Measurements from ENCODE around the gene CACTIN. TPM values are rescaled to one million over a fixed set of nuclear protein-coding genes. Genes with fewer than 3 reads are reported as not detected.

Gene CACTIN
- total RNA-seq, 1 donor from 2014 or later = 26.7 TPM

GRCh38 chr19:3646336-3647092 lies 19.9 kb upstream of the CACTIN start:
- Histone ChIP-seq H3K79me2 (ENCODE audit: insufficient read depth, low read length) (no peaks in the 10 kb centered on the region), H3K27me3 (ENCODE audit: insufficient read depth, low read length) (no peaks in the 10 kb centered on the region), H3K9ac (ENCODE audit: low read length) (no peak overlapping the region), H3K4me2 (ENCODE audit: low read length) (no peak overlapping the region), H3K9me3 (ENCODE audit: insufficient read depth, low read depth, low read length) (no peaks in the 10 kb centered on the region), H2AFZ (ENCODE audit: low read depth, low read length) (no peak overlapping the region), H3K4me3 (ENCODE audit: insufficient read depth, low read depth, low read length) (no peak overlapping the region), H4K20me1 (ENCODE audit: insufficient read depth, low read length) (peaks cover 3% of the 10 kb centered on the region), H3K27ac (ENCODE audit: low read depth, low read length) (no peak overlapping the region), H3K4me1 (ENCODE audit: insufficient read depth, low read length) (peaks cover 5% of the 10 kb centered on the region), H3K36me3 (ENCODE audit: insufficient read depth, low read length) (no peaks in the 10 kb centered on the region)
- Mint-ChIP-seq H3K9me3 (ENCODE audit: unreplicated experiment) (no peaks in the 10 kb centered on the region), H3K27ac (ENCODE audit: unreplicated experiment) (no peak overlapping the region), H3K4me3 (ENCODE audit: unreplicated experiment) (no peak overlapping the region), H3K27me3 (ENCODE audit: low read depth, unreplicated experiment) (no peaks in the 10 kb centered on the region), H3K4me1 (ENCODE audit: low read depth, unreplicated experiment) (no peaks in the 10 kb centered on the region), H3K36me3 (ENCODE audit: low read depth, unreplicated experiment) (peaks cover 8% of the 10 kb centered on the region)
- DNase-seq (ENCODE audit: low read depth) (no peak), FAIRE-seq (no peak)
- TF ChIP-seq, protein P1, sequence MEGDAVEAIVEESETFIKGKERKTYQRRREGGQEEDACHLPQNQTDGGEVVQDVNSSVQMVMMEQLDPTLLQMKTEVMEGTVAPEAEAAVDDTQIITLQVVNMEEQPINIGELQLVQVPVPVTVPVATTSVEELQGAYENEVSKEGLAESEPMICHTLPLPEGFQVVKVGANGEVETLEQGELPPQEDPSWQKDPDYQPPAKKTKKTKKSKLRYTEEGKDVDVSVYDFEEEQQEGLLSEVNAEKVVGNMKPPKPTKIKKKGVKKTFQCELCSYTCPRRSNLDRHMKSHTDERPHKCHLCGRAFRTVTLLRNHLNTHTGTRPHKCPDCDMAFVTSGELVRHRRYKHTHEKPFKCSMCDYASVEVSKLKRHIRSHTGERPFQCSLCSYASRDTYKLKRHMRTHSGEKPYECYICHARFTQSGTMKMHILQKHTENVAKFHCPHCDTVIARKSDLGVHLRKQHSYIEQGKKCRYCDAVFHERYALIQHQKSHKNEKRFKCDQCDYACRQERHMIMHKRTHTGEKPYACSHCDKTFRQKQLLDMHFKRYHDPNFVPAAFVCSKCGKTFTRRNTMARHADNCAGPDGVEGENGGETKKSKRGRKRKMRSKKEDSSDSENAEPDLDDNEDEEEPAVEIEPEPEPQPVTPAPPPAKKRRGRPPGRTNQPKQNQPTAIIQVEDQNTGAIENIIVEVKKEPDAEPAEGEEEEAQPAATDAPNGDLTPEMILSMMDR (IDR thresholded peaks at IDR 0.05; ENCODE audit: insufficient read depth, low read depth, low read length) = no peak
- TF ChIP-seq EZH2 (IDR thresholded peaks at IDR 0.05; ENCODE audit: insufficient read depth, low read length) = no peak

- Histone ChIP-seq H3K9ac (ENCODE audit: low read length) (no peak overlapping the region), H3K27me3 (ENCODE audit: insufficient read depth, low read length) (no peaks in the 10 kb centered on the region), H3K79me2 (ENCODE audit: insufficient read depth, low read length) (no peaks in the 10 kb centered on the region), H2AFZ (ENCODE audit: low read depth, low read length) (no peak overlapping the region), H4K20me1 (ENCODE audit: insufficient read depth, low read length) (peaks cover 3% of the 10 kb centered on the region), H3K4me3 (ENCODE audit: insufficient read depth, low read depth, low read length) (no peak overlapping the region), H3K27ac (ENCODE audit: low read depth, low read length) (no peak overlapping the region), H3K9me3 (ENCODE audit: insufficient read depth, low read depth, low read length) (no peaks in the 10 kb centered on the region), H3K36me3 (ENCODE audit: insufficient read depth, low read length) (no peaks in the 10 kb centered on the region), H3K4me1 (ENCODE audit: insufficient read depth, low read length) (peaks cover 5% of the 10 kb centered on the region), H3K4me2 (ENCODE audit: low read length) (no peak overlapping the region)
- no peak for TF ChIP-seq EZH2 (IDR thresholded peaks at IDR 0.05; ENCODE audit: insufficient read depth, low read length)
- TF ChIP-seq, protein P1 (IDR thresholded peaks at IDR 0.05; ENCODE audit: insufficient read depth, low read depth, low read length) = no peak
- H3K9me3 Mint-ChIP-seq (ENCODE audit: unreplicated experiment) = no peaks in the 10 kb centered on the region
- no peak overlapping the region for H3K4me3 Mint-ChIP-seq (ENCODE audit: unreplicated experiment)
- no peak for FAIRE-seq
- H3K27me3 Mint-ChIP-seq (ENCODE audit: low read depth, unreplicated experiment) = no peaks in the 10 kb centered on the region
- no peaks in the 10 kb centered on the region for H3K4me1 Mint-ChIP-seq (ENCODE audit: low read depth, unreplicated experiment)
- no peak overlapping the region for H3K27ac Mint-ChIP-seq (ENCODE audit: unreplicated experiment)
- peaks cover 3% of the 10 kb centered on the region for H3K36me3 Mint-ChIP-seq (ENCODE audit: low read depth, unreplicated experiment)
- DNase-seq (ENCODE audit: low read depth) = no peak
Measured at GRCh38 chr19:3645726-3646125, 19.1 kb upstream of the CACTIN start.

DNA sequence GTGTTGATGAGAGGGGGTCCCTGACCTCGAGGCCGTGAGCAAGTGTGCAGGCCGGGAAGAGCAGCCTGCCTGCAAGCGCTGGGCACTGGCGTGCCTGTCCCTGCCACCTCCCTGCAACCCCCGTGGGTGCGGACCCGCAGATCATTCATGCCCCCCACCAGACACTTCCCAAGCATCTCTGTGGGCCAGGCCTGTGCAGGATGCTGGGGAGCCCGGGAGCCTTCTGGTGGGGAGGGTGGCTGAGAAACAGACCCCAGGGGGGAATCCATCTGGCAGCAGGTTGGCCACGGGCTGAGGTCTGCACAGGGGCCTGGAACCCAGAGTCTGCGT lies 18.4 kb upstream of the CACTIN start:
- TF ChIP-seq, protein P1 (IDR thresholded peaks at IDR 0.05; ENCODE audit: insufficient read depth, low read depth, low read length) = no peak
- Histone ChIP-seq H3K36me3 (ENCODE audit: insufficient read depth, low read length) (no peaks in the 10 kb centered on the region), H3K79me2 (ENCODE audit: insufficient read depth, low read length) (no peaks in the 10 kb centered on the region), H2AFZ (ENCODE audit: low read depth, low read length) (no peak overlapping the region), H4K20me1 (ENCODE audit: insufficient read depth, low read length) (peaks cover 3% of the 10 kb centered on the region), H3K27ac (ENCODE audit: low read depth, low read length) (no peak overlapping the region), H3K27me3 (ENCODE audit: insufficient read depth, low read length) (no peaks in the 10 kb centered on the region), H3K4me3 (ENCODE audit: insufficient read depth, low read depth, low read length) (no peak overlapping the region), H3K9me3 (ENCODE audit: insufficient read depth, low read depth, low read length) (no peaks in the 10 kb centered on the region), H3K4me1 (ENCODE audit: insufficient read depth, low read length) (peaks cover 5% of the 10 kb centered on the region), H3K9ac (ENCODE audit: low read length) (no peak overlapping the region), H3K4me2 (ENCODE audit: low read length) (no peak overlapping the region)
- Mint-ChIP-seq H3K4me1 (ENCODE audit: low read depth, unreplicated experiment) (no peaks in the 10 kb centered on the region), H3K27ac (ENCODE audit: unreplicated experiment) (no peak overlapping the region), H3K4me3 (ENCODE audit: unreplicated experiment) (no peak overlapping the region), H3K27me3 (ENCODE audit: low read depth, unreplicated experiment) (no peaks in the 10 kb centered on the region), H3K36me3 (ENCODE audit: low read depth, unreplicated experiment) (peaks cover under 1% of the 10 kb centered on the region), H3K9me3 (ENCODE audit: unreplicated experiment) (no peaks in the 10 kb centered on the region)
- no peak for DNase-seq (ENCODE audit: low read depth)
- no peak for FAIRE-seq

All from astrocyte (in vitro differentiated cells and primary cell).